GM13977 (cell line): ENCODE data around the gene MRPL28.
"Not testable (repeated sequence)": the region's sequence is repeated elsewhere in the genome, so short reads cannot be mapped to it uniquely, and the experiment has no call there.

ENCODE experiments used
- DNase-seq: peaks from one replicate; pipeline ENCODE4 v3.0.0; 2012; ENCODE audit warnings: low spot score
- in situ Hi-C: fragments of 300-500 bp; cut with MboI; formaldehyde crosslinking; loops from one replicate; pipeline ENCODE4 v1.12.0; 2022; ENCODE audit warnings: low sequenced_read_pairs, low pct_unique_long_range_greater_than_20kb, mixed read lengths, inconsistent platforms; ENCODE audit not compliant: unreplicated experiment
- TF ChIP-seq, protein P1 (sequence below): IDR thresholded peaks from 2 replicates; pipeline ENCODE4 v1.5.1; 2012; ENCODE audit warnings: mild to moderate bottlenecking, control low read depth; ENCODE audit not compliant: insufficient read depth; ENCODE audit errors: extremely low read depth, missing control alignments

MRPL28 gene

DNA sequence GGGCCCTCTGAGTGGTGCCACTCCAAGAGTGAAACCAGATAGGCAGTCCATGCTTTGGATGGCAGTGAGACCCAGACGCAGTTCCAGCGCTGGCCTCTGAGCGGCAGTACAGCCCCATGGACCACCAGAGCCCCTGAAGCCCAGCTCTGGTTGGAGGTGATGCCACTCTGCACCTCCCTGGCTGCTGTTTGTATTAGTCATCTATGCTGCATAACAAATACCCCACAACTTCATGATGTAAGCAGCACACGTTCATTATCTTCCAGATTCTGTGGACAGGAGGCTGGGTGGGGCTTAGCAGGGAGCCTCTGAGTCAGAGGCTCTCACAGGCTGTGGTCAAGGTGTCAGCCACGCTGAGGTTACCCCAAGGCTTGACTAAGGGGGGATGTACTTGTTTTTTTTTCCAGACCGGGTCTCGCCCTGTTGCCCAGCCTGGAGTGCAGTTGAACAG is 21.6 kb upstream of the MRPL28 start:
- in situ Hi-C loops, result no loop called here
- peak; percentile 73 for DNase-seq
- TF ChIP-seq, protein P1, sequence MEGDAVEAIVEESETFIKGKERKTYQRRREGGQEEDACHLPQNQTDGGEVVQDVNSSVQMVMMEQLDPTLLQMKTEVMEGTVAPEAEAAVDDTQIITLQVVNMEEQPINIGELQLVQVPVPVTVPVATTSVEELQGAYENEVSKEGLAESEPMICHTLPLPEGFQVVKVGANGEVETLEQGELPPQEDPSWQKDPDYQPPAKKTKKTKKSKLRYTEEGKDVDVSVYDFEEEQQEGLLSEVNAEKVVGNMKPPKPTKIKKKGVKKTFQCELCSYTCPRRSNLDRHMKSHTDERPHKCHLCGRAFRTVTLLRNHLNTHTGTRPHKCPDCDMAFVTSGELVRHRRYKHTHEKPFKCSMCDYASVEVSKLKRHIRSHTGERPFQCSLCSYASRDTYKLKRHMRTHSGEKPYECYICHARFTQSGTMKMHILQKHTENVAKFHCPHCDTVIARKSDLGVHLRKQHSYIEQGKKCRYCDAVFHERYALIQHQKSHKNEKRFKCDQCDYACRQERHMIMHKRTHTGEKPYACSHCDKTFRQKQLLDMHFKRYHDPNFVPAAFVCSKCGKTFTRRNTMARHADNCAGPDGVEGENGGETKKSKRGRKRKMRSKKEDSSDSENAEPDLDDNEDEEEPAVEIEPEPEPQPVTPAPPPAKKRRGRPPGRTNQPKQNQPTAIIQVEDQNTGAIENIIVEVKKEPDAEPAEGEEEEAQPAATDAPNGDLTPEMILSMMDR, result peak; percentile 84

DNA sequence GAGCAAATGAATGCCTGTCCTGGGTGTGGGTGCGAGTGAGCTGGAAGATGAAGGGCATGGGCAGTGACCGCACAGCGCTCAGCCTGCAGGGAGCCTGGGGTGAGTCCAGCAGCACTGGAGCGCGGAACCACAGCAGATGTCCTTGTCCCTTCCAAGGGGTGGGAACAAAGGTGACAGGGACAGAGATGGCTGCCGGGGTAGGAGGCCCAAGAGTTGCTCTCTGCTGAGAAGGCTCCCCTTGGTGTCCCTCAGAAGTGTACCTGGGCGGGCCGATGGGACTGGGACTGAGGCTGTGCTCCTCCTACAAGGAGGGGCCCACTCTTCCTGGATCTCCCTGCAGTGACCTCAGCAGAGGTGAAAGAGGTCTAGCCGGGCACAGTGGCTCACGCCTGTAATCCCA is 19.0 kb upstream of the MRPL28 start:
- in situ Hi-C loops, result no loop called here
- DNase-seq, result no peak
- TF ChIP-seq, protein P1, result no peak

DNA sequence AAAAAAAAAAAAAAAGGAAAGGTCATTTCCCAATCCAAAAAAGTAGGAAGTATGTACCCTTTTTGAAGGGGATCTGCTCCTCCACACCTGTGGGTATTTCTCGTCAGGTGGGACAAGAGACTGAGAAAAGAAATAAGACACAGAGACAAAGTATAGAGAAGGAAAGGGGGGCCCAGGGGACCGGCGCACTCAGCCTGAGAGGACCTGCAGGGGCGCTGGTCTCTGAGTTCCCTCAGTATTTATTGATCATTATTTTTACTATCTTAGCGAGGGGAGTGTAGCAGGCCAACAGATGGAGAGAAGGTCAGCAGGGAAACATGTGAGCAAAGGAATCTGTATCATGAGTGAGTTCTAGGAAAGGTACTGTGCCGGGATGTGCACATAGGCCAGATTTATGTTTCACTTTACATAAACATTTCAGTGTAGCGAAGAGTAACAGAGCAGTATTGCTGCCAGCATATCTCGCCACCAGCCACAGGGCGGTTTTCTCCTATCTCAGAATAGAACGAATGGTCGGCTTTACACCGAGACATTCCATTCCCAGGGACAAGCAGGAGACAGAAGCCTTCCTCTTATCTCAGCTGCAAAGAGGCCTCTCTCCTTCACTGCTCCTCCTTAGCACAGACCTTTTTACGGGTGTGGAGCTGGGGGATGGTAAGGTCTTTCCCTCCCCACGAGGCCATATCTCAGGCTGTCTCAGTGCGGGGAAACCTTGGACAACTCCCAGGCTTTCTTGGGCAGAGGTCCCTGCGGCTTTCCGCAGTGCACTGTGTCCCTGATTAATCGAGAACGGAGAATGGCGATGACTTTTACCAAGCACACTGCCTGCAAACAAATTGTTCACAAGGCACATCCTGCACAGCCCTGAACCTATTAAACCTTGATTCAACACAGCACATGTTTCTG is 17.7 kb upstream of the MRPL28 start:
- in situ Hi-C loops, DNase-seq: not testable (repeated sequence)

DNA sequence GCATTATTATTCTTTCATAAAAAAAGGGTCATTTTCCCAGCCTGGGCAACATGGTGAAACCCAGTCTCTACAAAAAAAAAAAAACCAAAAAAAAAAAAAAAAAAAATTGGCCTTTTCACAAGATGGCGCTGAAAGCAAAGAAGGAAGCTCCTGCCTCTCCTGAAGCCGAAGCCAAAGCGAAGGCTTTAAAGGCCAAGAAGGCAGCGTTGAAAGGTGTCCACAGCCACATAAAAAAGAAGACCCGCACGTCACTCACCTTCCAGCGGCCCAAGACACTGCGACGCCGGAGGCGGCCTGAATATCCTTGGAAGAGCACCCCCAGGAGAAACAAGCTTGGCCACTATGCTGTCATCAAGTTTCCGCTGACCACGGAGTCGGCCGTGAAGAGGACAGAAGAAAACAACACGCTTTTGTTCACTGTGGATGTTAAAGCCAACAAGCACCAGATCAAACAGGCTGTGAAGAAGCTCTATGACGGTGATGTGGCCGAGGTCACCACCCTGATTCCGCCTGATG is 16.4 kb upstream of the MRPL28 start:
- TF ChIP-seq, protein P1, result no peak
- DNase-seq, result no peak
- in situ Hi-C loops, result no loop called here

DNA sequence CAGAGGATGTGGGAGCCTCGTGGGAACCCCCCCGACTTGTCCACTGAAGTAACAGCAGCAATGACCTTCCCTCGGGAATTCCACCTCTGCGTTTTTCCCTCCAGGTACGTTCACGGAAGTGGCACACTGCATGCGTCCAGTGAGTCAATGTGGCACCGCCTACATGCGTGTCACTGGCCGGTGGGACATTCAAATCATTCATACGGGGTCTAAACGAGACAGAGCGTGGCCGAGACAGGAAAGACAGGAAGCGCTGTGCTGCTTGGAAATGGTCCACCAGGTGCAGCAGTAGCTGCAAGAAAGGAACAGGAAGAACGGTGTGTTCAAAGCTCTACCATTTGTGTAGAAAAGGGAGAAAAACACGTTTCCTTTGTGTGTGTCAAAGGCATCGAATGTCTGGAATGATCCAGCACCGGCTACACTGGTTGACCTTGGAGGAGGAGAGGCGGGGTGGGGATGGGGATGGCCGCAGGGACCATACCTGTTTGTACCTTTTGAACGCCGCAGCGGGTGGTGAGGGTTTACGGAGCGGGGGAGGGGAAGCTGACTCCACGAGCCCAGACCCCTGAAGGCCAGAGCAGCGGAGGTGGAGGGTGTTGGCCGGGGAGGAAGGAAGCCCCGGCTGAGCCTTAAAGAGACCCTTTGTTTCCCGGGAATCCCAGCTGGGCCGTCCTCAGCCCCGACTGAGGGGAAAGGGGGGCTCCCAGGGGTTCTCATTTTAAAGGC is 13.2 kb upstream of the MRPL28 start:
- no peak for DNase-seq
- in situ Hi-C loops, result no loop called here
- TF ChIP-seq, protein P1, result no peak

DNA sequence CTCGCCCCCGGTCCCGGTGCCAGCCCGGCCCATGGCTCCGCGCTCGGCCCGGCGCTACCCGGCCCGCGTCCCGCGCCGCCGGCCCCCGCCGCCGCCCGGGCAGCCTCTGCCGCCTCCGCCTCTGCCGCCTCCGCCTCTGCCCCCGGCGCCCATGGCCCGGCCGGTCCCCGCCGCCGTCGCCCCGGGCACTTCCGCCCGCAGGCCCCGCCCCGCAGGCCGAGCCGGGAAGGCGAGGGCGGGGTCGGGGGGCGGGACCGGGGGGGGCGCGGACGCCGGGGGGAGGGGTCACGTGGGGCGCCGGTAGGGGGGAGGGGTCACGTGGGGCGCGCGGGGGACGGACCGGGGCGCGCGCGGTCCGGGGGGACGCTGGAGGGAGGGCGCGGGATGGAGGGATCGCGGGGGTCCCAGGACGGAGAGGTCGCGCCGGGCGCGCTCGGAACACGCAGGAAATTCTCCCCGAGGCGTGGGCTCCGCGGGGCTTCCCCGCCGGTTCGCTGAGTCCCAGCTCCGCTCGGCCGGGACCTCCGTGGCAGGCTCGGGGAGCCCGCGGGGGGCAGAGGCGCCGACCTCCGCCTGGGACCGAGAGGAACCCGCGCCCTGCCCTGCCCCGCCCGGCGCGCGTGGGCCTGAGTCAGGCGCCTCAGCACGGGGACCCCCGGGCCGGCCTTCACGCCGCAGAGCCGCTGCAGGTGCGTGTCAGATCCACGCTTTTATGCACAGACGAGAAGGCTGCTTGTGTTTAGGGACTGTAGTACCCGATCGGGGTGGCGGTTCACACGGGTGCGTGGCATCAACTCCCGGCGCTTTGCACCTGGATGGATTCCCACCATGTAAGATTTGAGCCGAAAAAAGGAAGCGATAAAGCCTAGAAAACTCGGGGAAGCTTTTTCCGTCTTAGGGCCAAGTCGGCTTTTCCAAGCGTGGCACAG is 11.7 kb upstream of the MRPL28 start, which contains the start of gene PGAP6:
TSS of gene PGAP6 (minus strand) at position 190 of the 929 bp plus-strand sequence. CDS start at position 33, 157 bp downstream.
- peak; percentile 96 for DNase-seq
- TF ChIP-seq, protein P1, result no peak
- in situ Hi-C loops, result no loop called here
